GM21515 (cell line): ENCODE data around the gene CRYBB3.
"Not testable (repeated sequence)": the region's sequence is repeated elsewhere in the genome, so short reads cannot be mapped to it uniquely, and the experiment has no call there.

Source experiments
- ATAC-seq: cut with Tn5 transposase; IDR thresholded peaks from one replicate; pipeline ENCODE4 v1.9.1; 2021; ENCODE audit not compliant: unreplicated experiment

Gene CRYBB3

DNA sequence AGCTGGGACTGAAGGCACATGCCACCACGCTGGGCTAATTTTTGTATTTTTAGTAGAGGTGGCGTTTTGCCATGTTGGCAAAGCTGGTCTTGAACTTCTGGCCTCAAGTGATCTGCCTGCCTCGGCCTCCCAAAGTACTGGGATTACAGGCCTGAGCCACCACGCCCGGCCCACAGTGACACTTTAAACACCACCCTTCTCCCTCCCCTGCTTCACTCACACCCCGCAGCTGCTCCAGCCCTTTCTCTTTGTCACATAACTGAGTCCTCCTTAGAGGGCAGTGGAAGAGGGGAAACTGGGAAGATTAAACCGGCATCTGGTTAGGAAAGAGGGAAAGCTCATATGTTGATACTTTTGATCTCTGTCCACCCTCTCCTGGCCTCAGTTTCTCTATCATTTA is 4.9 kb downstream of the CRYBB3 start:
- ATAC-seq = not testable (repeated sequence)

DNA sequence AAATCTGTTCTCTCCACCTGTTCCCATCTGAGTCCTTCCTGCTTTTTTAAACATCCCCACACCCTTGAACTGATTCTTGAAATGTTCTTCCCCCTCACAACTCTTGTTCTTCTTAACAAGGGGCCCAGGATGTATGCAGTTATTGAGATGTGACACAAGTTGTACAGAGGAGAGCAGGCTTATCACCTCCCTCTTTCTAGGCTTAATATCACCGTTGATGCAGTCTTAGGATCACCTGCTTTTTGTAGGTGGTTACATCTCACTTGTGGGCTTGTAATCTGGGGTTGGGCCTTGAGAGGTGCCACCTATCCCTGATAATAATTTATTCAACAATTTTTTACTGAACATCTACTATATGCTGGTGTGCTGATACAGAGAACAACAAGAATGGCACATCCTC is 6.2 kb downstream of the CRYBB3 start:
- ATAC-seq = no peak

DNA sequence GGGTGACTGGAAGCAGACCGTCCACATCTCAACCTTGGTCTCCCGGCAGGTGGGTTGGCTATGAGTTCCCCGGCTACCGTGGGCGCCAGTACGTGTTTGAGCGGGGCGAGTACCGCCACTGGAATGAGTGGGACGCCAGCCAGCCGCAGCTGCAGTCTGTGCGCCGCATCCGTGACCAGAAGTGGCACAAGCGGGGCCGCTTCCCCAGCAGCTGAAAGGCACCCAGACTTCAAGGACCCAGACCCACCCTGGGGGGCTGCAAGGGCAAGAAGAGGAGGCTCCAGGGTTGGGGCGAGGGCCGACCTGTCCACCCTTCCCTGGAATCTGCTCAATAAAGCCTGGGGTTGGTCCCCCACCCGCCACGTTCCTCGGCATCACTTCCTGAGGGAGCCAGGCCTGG is 7.3 kb downstream of the CRYBB3 start:
- ATAC-seq = no peak

DNA sequence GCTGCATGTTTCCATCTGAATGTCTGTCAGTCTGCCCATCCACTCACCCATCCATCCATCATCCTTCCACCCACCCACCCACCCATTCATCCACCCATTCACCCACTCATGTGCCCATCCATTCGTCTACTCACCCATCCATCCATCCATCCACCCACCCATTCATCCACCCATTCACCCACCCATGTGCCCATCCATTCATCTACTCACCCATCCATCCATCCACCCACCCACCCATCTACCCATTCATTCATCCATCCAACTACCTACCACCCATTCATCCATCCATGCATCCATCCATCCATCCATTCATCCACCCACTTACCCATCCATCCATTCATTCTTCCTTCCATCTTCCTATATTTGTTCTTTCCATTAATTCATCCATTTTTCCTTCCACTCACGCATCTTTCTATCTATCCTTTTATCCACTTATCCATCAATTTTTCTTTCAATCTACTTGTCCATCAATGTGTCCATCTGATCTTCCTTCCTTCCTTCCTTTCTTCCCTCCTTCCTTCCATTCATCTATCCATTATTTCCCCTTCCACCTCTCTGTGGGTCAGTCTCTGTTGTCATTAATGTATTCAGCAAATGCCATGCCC is 8.0 kb downstream of the CRYBB3 start:
- no peak for ATAC-seq

DNA sequence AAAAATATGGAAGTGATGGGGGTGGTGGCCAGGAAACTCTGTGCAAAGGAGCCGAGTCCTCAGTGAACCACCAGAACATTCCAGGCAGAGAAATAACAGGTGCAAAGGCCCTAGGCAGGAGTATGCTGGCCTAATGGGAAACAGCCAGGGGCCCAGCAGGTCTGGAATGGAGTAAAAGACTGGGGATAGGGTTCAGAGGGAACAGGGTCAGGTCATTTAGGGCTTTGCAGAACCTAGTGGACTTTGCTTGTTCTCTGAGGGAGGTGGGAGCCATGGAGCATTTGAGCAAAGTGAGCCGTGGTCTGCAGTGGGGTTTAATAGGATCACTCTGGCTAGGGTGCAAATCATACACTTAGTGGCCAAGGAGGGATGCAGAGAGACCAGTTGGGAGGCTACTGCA is 8.7 kb downstream of the CRYBB3 start:
- ATAC-seq = no peak

DNA sequence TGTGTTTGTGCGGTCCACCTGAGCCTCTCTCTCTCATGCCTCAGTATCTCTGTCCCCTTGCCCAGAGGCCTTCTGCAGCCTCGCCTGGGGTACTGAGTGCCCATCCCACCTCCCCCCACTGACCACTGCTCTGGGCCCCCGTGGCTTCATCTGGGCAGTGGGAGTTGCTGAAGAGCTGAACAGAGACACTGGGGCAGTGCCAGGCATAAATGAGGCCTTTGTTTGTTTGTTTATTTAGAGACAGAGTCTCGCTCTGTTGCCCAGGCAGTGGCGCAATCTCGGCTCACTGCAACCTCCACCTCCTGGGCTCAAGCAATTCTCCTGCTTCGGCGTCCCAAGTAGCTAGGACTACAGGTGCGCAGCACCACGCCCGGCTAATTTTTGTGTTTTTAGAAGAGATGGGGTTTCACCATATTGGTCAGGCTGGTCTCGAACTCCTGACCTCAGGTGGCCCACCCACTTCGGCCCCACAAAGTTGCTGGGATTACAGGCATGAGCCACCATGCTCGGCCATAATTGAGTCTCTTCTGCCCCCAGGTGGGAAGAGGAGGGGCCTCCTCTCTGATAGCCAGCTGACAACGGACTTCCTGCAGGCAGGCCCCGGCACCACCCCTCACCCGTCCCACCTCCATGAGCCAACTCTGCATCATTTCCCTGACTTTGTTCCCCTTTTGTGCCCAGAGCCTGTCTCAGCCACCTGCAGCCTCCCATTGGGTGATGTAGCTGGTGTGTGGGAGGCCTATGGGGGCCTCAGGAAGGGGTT is 9.3 kb downstream of the CRYBB3 start:
- no peak for ATAC-seq

DNA sequence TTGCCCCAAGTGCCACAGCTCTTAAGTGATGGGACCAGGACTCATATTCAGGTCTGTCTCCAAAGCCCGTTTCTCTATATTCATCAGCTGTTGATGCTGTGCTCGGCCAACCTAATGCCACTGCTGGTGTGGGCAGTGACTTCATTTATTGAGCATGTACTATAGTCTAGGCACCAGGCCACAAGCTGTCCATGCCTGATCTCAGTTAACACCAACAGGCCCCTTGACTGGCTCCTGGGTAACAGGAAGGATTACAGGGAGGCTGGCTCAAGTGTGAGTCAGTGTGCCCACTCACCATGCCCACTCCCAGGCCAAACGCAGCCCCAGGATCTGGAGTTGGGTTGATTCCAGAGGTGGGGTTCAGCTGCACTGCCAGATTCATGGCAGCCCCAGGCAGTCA is 11.1 kb downstream of the CRYBB3 start:
- no peak for ATAC-seq

DNA sequence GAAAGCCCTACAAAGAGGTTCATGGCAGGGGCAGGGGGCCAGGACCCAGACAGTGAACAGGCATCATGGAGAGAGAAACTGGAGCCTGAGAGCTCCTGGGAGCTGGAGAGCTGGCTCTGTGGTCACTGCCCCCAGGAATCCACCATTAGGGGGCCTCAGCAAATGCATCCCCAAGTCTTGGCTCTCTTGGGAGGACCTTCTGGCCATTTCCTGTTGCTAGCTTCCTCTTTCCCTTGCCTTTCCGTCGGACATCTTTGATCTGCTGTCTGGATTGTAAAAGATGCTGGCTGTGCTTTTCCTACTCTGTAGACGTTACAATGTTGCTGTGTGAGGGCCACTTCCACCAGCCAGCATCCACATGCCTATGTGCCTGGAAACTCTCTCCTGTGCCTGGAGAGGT is 12.7 kb downstream of the CRYBB3 start:
- ATAC-seq = no peak

DNA sequence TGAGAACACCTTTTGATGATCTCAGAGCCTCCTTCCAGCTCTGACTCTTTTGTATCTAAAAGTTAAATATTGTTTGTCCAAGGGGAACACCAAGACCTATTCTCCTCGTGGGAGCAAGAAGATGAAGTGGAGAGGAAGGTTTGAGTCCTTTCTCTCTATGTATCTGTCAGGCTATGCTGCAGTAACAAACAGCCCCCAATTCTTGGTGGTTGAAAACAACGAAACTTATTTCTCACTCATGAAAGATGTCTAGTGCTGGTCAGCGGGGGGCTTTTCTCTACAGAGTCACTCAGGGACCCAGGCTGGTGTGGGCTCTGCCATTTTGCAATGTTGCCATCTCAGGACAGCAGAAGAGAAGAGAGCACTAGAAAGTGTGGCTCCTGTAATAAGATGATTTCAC is 13.6 kb downstream of the CRYBB3 start:
- ATAC-seq = no peak

DNA sequence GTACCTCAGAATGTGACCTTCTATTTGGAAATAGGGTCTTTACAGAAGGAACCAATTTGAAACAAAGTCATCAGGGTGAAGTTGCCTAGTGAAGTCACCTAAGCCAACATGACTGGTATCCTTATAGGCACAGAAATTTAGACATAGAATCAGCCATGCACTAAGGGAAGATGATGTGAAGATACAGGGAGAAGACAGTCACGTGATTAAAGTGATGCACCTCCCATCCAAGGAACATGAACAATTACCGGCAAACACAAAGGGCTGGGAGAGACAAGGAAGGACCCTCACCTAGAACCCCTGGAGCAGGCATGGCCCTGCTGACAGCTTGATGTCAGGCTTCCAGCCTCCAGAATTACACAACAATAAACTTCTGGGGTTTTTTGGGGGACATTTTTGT is 16.6 kb downstream of the CRYBB3 start:
- ATAC-seq = no peak

DNA sequence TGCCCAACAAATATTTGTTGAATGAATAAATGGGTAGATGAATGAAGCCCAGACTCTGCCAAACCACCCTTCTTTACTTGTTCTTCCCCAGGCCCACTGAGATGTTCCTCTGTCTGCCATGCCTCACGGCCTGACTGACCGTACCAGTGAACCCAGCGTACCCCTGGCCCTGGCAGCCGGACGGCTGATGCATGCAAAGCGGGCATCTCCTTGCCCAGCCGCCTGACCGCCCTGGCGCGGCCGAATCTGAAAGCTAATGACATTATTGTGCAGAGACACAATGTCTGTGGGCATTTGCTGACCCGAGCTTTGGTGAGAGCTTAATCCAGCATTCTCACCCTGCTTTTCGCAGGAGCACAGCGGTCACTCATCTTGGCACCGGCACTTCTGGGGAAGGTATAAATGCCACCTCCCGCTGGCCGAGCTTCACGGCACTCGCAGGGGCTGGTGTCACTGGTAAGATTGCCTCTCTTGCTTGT is 19.6 kb downstream of the CRYBB3 start, which contains the start of gene CRYBB2:
Gene CRYBB2, plus strand, starts transcription at position 429 of the 479 bp plus-strand sequence. CDS start 1,791 bp downstream, outside the sequence.
- no peak for ATAC-seq

DNA sequence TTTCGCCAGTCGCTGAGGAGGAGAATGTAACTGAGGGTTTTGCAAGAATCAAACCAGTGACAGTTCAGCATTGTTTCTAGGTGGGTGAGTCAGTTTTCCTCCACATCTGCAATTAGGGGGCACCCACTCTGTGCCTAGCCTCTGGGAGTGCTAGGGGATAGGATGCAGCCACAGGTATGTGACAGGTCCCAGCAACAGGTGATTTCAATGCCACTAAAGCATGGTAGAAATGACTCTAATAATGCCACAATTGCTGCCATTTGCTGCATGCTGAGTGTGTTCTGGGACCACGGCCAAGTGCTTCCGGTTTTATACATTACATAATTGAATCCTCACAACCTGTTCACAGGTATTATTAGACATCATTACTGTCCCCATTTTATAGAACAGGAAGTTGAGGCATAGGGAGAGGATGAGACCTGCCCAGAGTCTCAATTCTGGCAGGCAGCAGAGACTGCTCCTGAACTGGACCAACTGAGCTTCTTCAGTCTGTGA is 20.3 kb downstream of the CRYBB3 start:
- ATAC-seq = no peak

DNA sequence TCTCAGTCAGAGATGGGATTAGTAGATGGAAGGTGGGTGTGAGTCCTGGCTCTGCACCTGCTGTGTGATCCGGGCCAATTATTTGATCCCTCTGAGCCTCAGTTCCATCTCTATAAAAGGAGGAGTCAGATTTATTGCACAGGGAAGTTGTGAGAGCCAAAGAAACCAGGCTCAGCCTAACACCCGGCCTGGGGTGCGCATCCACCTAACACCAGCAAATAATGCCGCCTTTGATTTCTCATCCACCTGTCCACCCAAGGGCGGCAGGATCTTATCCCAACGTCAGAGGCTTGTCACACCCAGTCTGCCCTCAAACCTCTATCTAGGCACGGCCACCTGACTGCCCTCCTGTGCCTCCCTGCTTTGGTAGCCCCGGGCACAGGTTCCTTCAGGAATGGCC is 22.1 kb downstream of the CRYBB3 start:
- no peak for ATAC-seq

DNA sequence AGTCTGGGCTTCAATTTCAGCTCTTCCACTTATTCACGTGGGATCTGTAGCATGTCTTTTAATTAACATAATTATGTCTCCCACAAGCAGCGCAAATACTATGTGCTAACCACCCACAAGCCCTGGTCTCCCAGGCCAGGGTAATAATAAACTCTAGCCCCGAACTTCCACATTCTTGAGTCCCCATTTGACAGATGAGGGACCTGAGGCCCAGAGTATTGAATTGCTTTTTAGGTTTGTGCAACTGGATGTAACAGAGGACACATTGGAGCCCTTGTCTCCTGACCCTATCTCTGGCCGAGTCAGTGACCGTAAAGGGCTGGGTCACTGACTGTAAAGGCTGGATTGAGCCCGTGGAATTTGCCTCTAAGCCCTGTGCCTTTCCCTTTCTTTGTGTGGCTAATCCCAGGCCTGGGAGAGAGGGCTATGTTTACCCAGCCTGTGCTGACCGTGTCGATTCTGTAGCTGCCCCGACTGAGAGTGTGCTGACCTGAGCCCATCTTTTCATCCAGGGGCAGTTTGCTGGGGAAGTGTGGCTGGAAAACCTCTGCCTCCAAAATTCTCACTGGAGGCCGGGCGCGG is 23.7 kb downstream of the CRYBB3 start:
- ATAC-seq = no peak

DNA sequence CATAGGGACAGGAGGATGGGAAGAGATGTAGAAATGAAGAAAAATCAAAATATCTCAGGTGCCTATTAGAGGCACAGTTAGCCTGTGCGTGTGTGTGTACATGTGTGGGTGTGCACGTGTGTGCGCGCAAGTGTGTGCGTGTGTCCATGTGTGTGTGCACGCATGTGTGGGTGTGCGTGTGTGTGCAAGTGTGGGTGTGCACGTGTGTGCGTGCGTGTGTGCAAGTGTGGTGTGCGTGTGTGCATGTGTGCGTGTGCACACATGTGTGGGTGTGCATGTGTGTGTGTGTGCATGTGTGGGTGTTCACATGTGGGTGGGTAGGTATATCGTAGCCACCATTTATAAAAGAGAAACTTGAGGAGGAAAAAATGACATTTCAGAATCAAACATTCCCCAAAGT is 29.2 kb downstream of the CRYBB3 start:
- no peak for ATAC-seq

DNA sequence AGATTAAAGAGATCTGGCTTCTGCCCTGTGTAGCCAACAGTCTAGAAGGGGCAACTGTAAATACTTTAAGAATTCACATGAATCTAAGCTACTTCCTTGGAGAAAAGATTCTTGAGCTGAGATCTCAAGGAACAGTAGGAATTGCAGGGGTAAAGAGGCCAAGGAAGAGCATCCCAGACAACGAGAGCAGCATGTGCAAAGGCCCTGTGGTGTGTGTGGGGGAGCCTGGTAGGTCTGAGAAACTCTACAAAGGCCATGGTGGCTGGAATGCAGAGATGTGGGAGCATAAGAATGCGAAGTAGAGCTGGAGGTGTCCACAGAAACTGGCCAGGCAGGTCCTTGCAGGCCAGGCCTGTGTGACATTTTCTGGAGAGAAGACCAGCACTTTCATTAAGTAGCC is 31.1 kb downstream of the CRYBB3 start:
- ATAC-seq = not testable (repeated sequence)

DNA sequence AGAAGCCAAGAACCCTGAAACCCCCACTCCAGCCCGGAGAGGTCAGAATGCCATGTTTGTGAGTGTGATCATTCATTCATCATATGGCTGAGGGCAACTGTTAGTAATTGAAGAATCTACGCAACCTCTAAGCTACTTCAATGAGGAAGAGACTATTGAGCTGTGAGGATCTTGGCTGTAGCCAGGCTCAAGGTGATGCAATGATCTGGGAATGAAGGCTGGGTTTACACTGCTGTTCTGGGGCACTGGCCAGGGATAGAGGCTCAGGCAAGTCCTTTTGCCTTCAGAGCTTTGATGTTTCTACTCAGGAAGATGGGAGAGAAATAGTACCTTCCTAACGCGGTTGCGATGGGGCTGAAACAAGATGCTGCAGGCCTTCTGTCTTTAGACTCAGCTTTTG is 32.6 kb downstream of the CRYBB3 start:
- ATAC-seq = no peak

DNA sequence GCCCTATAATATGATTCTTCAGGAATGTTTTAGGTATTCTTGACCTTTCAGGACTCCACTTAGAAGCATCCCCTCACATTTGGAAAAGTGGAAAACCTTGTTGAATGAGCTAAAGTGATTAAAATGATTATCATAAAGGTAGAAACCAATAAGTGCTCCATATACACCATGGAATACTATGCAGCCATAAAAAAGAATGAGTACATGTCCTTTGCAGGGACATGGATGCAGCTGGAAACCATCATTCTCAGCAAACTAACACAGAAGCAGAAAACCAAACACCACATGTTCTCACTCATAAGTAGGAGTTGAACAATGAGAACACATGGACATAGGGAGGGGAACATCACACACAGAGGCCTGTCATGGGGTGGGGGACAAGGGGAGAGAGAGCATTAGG is 34.0 kb downstream of the CRYBB3 start:
- ATAC-seq = not testable (repeated sequence)

DNA sequence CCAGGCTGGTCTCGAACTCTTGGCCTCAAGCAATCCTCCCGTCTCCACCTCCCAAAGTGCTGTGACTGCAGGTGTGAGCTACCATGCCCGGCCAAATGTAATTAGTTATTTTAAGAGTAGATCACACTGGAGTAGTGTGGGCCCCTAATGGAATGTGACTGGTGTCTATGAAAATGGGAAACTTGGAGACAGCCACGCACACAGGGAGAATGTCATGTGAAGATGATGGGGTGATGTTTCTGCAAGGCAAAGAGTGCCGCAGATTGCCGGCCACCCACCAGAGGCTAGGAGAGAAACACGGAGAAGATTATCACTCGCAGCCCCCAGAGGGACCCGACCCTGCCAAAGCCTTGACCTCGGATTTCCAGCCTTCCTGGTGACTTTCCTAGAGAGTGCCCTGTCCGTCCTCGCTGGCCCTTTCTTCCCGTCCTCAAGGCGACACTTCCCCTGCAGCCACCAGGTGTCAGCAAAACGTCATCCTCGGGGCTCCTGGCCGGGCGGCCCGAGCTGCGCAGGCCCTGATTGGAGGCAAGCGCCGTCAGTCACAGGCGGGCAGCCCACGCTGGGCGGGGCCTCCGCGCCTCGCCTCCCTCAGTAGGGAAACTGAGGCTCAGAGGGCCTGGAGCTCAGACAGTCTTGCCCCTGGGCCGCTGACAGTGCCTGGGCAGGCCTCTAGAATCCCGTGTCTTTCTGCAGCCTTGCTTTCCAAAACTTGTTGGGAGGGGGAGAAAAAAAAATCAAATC is 36.1 kb downstream of the CRYBB3 start:
- no peak for ATAC-seq

DNA sequence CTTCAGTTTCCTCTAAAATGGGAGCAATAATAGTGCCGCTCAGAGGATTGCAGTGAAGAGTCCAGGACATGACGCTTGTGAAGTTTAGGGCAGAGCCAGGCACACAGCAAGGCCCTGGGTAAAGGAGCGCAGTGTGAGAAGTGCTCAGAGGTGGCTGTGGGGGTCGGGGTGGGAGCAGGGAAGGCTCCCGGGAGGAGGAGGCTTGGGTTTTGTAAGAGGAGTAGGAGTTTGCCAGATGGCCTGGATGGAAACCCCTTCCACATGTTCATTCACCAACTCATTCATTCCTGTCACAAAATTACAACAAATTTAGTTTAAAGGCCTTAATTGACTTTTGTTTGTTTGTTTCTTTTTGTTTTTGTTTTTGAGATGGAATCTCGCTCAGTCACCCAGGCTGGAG is 36.8 kb downstream of the CRYBB3 start:
- no peak for ATAC-seq

DNA sequence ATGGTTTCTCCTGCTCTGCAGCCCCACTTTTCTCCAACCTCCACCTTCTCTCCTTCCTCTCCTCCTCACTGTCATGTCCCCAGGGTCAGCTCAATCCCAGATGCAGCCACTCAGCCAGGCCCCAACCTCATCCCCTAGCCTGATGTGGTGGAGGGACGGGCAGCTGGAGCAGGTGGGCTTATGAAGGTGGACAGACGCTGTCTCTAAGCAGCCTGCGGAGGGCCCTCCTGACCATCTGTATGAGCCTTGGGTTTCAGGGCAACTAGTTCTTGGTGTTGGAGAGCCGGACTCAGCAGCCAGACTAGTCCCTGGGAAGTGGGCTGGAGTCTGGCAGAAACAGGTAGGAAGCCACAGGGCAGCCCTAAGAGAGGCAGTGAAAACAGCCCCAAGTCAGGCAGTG is 37.8 kb downstream of the CRYBB3 start:
- no peak for ATAC-seq
